Measurements from ENCODE around the gene GBP7. TPM values are rescaled to one million over a fixed set of nuclear protein-coding genes. Genes with fewer than 3 reads are reported as not detected.

Gene GBP7
- total and polyA plus RNA-seq, 12 donors: 0.14 to 3.2 (median 0.46) TPM; not detected in 2

DNA sequence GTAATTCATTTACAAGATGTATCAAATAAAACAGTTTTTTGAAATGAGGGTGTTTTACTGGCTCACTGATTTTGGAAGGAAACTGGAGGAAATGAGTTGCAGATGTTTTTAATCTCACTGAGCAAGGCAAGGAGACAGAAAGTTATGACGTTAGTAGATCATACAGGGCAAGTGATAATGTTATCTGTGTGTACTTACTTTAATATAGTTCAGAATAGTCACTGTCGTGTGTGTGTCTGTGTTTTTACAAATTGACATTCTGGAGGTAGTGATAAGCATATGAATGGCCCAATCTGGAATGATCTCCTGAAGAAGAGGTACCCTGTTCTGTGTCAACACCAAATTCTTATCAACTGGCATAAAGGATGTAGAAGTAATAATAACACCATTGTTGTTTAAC lies 24.9 kb upstream of the GBP7 start:
- Histone ChIP-seq H3K9me3 (replicated peaks in 1 of 3) (peaks cover 0 to 10% (median 0%) of the 10 kb centered on the region in 3 donors), H3K4me3 (no peak overlapping the region), H3K36me3 (replicated peaks in 1 of 2) (no peaks in the 10 kb centered on the region), H3K4me1 (replicated peaks in 1 of 2) (peaks cover 0 to 13% of the 10 kb centered on the region in 2 donors), H3K27ac (peak overlapping the region in 1 of 5 donors; percentile 5), H3K27me3 (no peaks in the 10 kb centered on the region)
- TF ChIP-seq POLR2A (IDR thresholded peaks at IDR 0.05): no peak
- TF ChIP-seq, protein P1, sequence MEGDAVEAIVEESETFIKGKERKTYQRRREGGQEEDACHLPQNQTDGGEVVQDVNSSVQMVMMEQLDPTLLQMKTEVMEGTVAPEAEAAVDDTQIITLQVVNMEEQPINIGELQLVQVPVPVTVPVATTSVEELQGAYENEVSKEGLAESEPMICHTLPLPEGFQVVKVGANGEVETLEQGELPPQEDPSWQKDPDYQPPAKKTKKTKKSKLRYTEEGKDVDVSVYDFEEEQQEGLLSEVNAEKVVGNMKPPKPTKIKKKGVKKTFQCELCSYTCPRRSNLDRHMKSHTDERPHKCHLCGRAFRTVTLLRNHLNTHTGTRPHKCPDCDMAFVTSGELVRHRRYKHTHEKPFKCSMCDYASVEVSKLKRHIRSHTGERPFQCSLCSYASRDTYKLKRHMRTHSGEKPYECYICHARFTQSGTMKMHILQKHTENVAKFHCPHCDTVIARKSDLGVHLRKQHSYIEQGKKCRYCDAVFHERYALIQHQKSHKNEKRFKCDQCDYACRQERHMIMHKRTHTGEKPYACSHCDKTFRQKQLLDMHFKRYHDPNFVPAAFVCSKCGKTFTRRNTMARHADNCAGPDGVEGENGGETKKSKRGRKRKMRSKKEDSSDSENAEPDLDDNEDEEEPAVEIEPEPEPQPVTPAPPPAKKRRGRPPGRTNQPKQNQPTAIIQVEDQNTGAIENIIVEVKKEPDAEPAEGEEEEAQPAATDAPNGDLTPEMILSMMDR (IDR thresholded peaks at IDR 0.05): no peak
- no peak for DNase-seq
- WGBS, 4 donors: 14 to 29% (median 19%) methylated on average over 2 of the region's 2 CpGs
- intact Hi-C loops (cut with DNase I): no loop called here

DNA sequence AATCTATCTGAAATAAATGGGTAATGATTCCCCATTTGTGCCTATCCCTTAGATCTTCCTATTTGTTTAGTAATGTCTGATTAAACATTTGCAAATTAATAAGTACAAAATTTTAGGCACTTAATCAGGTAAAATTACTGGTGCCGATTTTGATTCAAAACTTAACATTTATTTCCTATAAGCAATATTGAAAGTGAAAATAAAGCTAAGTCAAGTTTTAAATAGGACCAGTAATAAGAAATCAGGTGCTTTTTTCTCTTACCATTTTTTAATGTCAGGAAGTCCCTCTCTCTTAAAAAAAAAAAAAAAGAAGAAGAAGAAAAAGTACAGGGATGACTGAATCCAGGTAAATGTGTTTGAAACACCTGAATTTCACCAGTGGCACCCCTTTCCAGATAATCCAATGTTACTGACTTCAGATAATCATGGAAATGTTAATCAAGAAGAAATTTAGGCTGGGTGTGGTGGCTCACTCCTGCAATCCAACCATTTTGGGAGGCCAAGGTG lies 23.8 kb upstream of the GBP7 start:
- Histone ChIP-seq H3K4me3 (peak overlapping the region in 1 of 4 donors; percentile 61), H3K36me3 (replicated peaks in 1 of 2) (no peaks in the 10 kb centered on the region), H3K27ac (peak overlapping the region in 2 of 5 donors; percentile 8 to 75), H3K9me3 (replicated peaks in 1 of 3) (peaks cover 0 to under 1% (median 0%) of the 10 kb centered on the region in 3 donors), H3K27me3 (no peaks in the 10 kb centered on the region), H3K4me1 (replicated peaks in 1 of 2) (peaks cover 0 to 13% of the 10 kb centered on the region in 2 donors)
- no peak for TF ChIP-seq POLR2A (IDR thresholded peaks at IDR 0.05)
- TF ChIP-seq, protein P1 (IDR thresholded peaks at IDR 0.05): no peak
- intact Hi-C loops (cut with DNase I): no loop called here
- WGBS, 4 donors: 36 to 64% (median 47%) methylated on average over 1 of the region's 1 CpG
- DNase-seq: no peak

- intact Hi-C loops (cut with DNase I): no loop called here
- DNase-seq: peak; percentile 20 to 57 (median 29)
- Histone ChIP-seq H3K9me3 (replicated peaks in 1 of 3) (no peaks in the 10 kb centered on the region), H3K36me3 (replicated peaks in 1 of 2) (no peaks in the 10 kb centered on the region), H3K27me3 (no peaks in the 10 kb centered on the region), H3K4me1 (replicated peaks in 1 of 2) (peaks cover 0 to 13% of the 10 kb centered on the region in 2 donors), H3K4me3 (peak within 1 kb of the TSS; percentile 18 to 64 (median 51)), H3K27ac (peak within 1 kb of the TSS in 4 of 5 donors; percentile 63 to 87 (median 72))
- WGBS, 4 donors: 7 to 25% (median 22%) methylated on average over 17 to 21 of the region's 21 CpGs
- TF ChIP-seq POLR2A (IDR thresholded peaks at IDR 0.05): peak in 1 of 2 donors; percentile 24
- TF ChIP-seq, protein P1 (IDR thresholded peaks at IDR 0.05): no peak
Observed at GRCh38 chr1:89198491-89199072, 22.8 kb upstream of the GBP7 start, which contains the start of gene GBP4. Gene GBP4, minus strand, starts transcription at chr1:89198942. Its CDS starts 108 bp downstream, at chr1:89198834.

DNA sequence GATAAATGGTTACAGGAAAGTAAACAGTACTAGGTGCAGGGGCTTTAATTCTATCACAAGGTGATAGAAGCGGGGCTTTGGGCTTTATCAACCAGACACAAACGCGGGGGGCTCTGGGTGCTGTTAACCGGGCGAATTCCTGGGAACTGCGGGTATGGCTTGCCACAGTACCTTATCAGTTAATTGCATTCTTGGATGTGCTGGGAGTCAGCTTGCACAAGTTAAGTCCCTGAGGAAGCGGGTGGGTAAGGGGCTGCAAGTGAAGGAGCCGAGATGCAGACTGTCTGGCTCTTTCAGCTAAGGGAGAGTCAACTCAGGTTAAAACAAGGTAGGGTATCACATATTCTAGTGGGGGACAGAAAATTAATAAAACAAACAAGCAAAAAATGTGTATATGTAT lies 22.3 kb upstream of the GBP7 start:
- intact Hi-C loops (cut with DNase I): no loop called here

More for the DNA sequence above, 22.3 kb upstream of the GBP7 start:
- WGBS, 4 donors: 9 to 20% (median 15%) methylated on average over 8 of the region's 8 CpGs
- peak overlapping the region in 3 of 5 donors; percentile 63 to 87 (median 75) for H3K27ac ChIP-seq
- no peaks in the 10 kb centered on the region for H3K36me3 ChIP-seq (replicated peaks in 1 of 2)
- no peaks in the 10 kb centered on the region for H3K27me3 ChIP-seq
- peak overlapping the region in 3 of 4 donors; percentile 18 to 61 (median 41) for H3K4me3 ChIP-seq
- H3K9me3 ChIP-seq (replicated peaks in 1 of 3): no peaks in the 10 kb centered on the region
- peak in 1 of 7 donors; percentile 2 for DNase-seq
- H3K4me1 ChIP-seq (replicated peaks in 1 of 2): peaks cover 0 to 13% of the 10 kb centered on the region in 2 donors
- TF ChIP-seq POLR2A (IDR thresholded peaks at IDR 0.05): no peak
- TF ChIP-seq, protein P1 (IDR thresholded peaks at IDR 0.05): no peak
